NCI-H1694 treated with DMSO at 0.1 percent for 48 hours (cell line): Measurements from ENCODE around the gene TMEM176A.

Experiments
- DNase-seq: peaks from one replicate; lab custom pipeline; 2025; lab: John Stamatoyannopoulos, UW

The TMEM176A gene

GRCh38 chr7:150820148-150820547 is 19.6 kb downstream of the TMEM176A start:
- DNase-seq, result no peak

DNA sequence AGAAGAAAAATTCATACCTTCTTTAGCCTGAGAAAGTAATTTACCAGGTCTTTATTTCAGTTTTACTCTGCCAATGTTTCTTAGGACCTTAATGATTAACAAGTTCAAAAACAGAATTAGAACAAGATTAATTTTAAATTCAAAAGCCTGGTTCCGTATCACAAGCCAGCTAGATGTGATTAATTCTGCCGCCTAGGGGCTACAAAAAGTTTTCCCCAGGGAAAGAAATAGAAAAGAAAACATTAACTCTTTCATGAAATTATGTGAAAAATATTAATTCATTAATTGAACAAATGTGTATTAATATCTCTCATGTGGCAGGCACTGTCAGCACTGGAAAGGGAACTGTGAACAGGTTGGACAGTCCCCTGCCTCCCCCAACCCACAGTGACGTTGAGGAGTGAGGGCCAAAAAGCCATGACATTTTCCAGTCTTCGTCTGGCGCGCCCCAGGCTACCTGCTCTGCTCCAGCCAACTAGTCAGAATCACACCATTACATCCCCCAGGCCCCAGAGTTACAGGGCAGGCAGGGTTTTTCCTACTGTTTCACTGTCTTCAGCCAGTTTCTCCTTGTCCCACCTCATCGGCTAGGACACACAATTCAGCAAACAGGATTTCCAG is 20.1 kb downstream of the TMEM176A start:
- DNase-seq, result no peak

- no peak for DNase-seq
Measured at GRCh38 chr7:150823043-150823442, 22.5 kb downstream of the TMEM176A start.

- DNase-seq, result no peak
Measured at GRCh38 chr7:150823484-150824126, 23.0 kb downstream of the TMEM176A start.

- no peak for DNase-seq
Measured at GRCh38 chr7:150824379-150825177, 24.0 kb downstream of the TMEM176A start.

DNA sequence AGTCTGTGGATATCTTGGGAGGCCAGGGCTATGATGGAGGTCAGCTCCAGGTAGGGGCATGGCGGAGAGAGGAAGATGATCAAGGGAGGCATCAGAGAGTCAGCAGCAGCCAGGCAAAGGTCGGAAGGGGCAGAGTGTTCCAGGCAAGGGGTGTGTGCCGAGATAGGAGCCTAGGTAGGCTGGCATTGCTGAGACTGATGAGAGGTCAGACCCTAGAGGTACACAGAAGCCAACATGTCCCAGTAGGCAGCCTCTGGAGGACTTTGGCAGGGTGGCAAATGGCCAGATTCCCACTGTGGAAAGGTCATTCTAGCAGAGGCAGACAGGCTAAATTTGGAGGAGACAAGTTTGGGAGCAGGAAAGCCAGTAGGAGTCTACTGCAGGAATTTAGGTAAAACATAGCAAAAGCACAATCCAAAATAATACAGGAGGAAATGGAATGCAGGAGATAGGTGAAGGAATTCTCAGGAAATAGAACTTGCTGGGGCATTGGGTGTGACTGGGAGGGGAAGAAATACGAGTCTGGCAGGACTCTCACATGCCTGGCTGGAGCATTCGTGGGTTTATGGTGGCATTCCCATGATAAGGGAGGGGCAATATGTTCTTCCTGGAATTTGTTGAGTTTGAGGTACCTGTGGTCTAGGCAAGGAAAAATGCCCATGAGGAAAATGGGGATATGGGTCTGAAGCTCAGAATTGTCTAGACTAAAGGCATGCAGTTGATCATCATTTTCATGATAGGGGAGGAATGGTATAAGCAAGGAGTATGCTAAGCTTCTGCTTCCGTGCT is 25.7 kb downstream of the TMEM176A start:
- DNase-seq, result no peak

DNA sequence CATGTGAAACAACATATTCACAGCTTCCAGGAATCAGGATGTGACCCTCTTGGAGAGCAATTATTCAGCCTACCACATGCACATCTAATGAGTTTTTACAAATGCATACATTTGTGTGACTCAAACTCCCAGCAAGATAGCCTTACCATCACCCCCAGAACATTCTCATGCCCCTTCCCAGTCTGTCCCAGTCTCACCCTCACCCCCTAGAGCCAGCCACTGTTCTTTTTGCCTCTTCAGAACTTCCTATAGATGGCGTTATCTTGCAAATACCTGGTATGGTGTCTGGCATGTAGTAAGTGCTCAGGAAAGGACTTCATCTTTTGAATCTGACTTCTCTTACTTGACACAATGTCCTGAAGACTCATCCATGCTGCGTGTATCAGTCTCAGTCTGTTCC is 27.8 kb downstream of the TMEM176A start:
- no peak for DNase-seq

GRCh38 chr7:150829426-150829825 is 28.9 kb downstream of the TMEM176A start:
- DNase-seq, result no peak

DNA sequence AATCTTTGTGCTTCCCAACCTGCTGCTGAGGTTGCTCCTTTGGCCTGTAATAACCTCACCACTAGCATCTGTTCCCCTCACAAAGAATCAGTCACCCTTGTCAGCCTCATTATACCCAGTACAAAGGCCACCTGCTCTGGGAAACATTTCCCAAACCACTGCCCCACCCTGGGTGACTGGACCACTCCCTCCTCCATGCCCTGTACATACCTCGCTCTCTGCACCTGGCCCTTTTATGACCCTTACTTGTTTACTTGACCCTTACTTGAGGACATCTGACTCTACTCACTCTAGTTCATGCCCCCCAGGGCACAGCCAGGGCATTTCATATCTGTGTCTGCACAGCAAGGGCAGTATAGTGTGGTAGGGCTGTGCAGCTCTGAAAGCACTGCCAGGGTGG is 30.4 kb downstream of the TMEM176A start:
- DNase-seq, result no peak

DNA sequence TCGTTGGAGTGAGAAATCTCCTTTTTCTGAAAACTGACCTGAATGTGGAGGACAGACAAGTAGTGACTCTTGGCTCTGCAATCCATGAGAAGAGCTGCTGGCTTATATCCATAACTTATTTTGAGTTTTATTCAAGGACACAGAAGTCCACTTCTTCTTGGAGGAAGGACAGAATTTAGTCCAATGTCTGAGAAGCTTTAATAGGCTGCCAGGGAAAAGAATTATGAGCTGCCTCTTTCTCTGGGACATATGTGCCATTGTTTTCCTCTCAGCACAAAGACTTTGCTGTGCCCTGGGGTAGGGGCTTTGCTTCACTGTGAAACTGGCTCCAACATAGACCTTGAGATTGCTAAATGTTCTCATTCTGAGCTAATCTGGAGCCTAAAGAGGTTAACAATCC is 31.3 kb downstream of the TMEM176A start:
- no peak for DNase-seq

GRCh38 chr7:150835019-150835418 is 34.5 kb downstream of the TMEM176A start:
- no peak for DNase-seq

GRCh38 chr7:150835702-150836280 is 35.2 kb downstream of the TMEM176A start:
- no peak for DNase-seq

- no peak for DNase-seq
Measured at GRCh38 chr7:150838965-150839650, 38.5 kb downstream of the TMEM176A start.

DNA sequence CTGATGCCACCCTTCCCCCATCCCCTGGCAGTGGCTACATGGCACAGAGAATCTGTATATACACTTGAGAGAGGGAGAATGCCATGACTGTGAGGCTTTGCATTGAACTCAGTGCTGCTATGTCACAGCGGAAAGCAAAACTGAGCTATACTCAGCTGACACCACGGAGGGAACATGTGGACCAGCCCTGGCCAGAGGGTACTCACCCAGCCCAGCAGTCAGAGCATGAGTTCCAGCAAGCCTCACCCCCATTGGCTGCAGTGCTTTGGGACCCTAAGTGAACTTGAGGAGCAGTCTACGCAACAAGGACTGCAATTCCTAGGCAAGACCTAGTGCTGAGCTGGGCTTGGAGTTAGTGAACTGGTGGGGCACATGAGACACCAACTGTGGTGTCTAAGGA is 41.4 kb downstream of the TMEM176A start:
- DNase-seq, result no peak

DNA sequence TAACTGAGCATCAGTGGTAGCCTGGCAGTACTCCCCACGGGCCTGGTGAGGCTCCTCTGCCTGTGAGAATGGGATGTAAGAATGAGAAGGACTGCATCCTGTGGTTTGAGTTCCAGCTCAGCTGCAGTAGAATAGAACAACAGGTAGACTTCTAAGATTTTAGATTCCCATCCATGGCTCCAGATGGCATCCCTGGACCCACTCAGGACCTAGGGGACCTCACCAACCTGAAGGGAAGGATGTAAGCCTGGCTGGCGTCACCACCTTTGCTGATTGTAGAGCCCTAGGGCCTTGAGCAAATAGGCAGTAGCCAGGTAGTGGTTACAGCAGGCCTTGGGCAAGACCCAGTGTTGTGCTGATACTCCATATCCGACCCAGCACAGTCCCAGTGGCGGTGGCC is 42.1 kb downstream of the TMEM176A start:
- no peak for DNase-seq

- DNase-seq, result no peak
Measured at GRCh38 chr7:150845421-150845861, 44.9 kb downstream of the TMEM176A start.

- DNase-seq, result no peak
Measured at GRCh38 chr7:150846291-150847115, 45.9 kb downstream of the TMEM176A start.

GRCh38 chr7:150847536-150847935 is 47.0 kb downstream of the TMEM176A start:
- DNase-seq, result no peak

GRCh38 chr7:150848111-150848510 is 47.5 kb downstream of the TMEM176A start:
- DNase-seq, result no peak

GRCh38 chr7:150848561-150849115 is 48.1 kb downstream of the TMEM176A start:
- DNase-seq, result no peak
